SU-DHL-6 (cell line): ENCODE measurements around the gene KDM3B.

Experiments
- H2AFZ ChIP-seq: fragments of 200-600 bp; sonication (generic); 2 replicates; pipeline ENCODE4 v1.6.1; 2014; ENCODE audit warnings: low read depth, mild to moderate bottlenecking, moderate library complexity, mixed read lengths, antibody characterized with exemption, low read length; ENCODE audit not compliant: severe bottlenecking
- H3F3A ChIP-seq: fragments of 200-600 bp; shearing (Covaris generic); 2 replicates; pipeline ENCODE4 v1.6.0; 2016; ENCODE audit warnings: antibody characterized with exemption, mild to moderate bottlenecking; ENCODE audit not compliant: insufficient read depth
- H3K27ac ChIP-seq: fragments of 200-600 bp; sonication (generic); 2 replicates; pipeline ENCODE4 v1.5.1; 2016; ENCODE audit warnings: low read depth, mild to moderate bottlenecking, low read length, moderate library complexity, mixed read lengths
- H3K27me3 ChIP-seq: fragments of 200-600 bp; sonication (generic), shearing (Covaris generic); 2 replicates; pipeline ENCODE4 v1.6.0; 2014; ENCODE audit warnings: mild to moderate bottlenecking, low read length
- H3K36me3 ChIP-seq: fragments of 200-600 bp; sonication (generic); 2 replicates; pipeline ENCODE4 v1.6.1; 2014; ENCODE audit warnings: mild to moderate bottlenecking, low read length, mixed read lengths
- H3K4me2 ChIP-seq: fragments of 300-600, 200-600 bp; shearing (Covaris generic), sonication (generic); 2 replicates; pipeline ENCODE4 v1.6.0; 2014; ENCODE audit warnings: low read length, low read depth, mild to moderate bottlenecking; ENCODE audit not compliant: poor library complexity, severe bottlenecking
- H3K4me3 ChIP-seq: fragments of 200-600 bp; sonication (generic); 2 replicates; pipeline ENCODE4 v1.5.1; 2014; ENCODE audit warnings: antibody characterized with exemption, low read length, mild to moderate bottlenecking, mixed read lengths; ENCODE audit not compliant: insufficient read depth, poor library complexity, severe bottlenecking
- H3K79me2 ChIP-seq: fragments of 200-600 bp; sonication (generic); 2 replicates; pipeline ENCODE4 v1.6.1; 2014; ENCODE audit warnings: mild to moderate bottlenecking, low read length, moderate library complexity; ENCODE audit not compliant: insufficient read depth
- H3K9ac ChIP-seq: fragments of 200-600 bp; sonication (generic); 2 replicates; pipeline ENCODE4 v1.7.0; 2014; ENCODE audit warnings: mild to moderate bottlenecking, low read length
- H3K9me2 ChIP-seq: fragments of 200-600 bp; sonication (generic); replicated peaks from 2 replicates; pipeline ENCODE4 v1.6.1; 2014; ENCODE audit warnings: low read length; ENCODE audit not compliant: insufficient read depth
- H3K9me3 ChIP-seq: fragments of 200-600 bp; sonication (generic); 2 replicates; pipeline ENCODE4 v1.6.1; 2014; ENCODE audit warnings: low read length, mixed read lengths; ENCODE audit not compliant: insufficient read depth
- H4K20me1 ChIP-seq: fragments of 200-600 bp; sonication (generic); 2 replicates; pipeline ENCODE4 v1.6.1; 2014; ENCODE audit warnings: low read depth, mild to moderate bottlenecking, antibody characterized with exemption, low read length, moderate library complexity, mixed read lengths
- CTCF ChIP-seq: fragments of 200-600 bp; sonication (generic); IDR thresholded peaks from one replicate; pipeline ENCODE4 v1.5.1; 2017; ENCODE audit warnings: antibody characterized with exemption, mild to moderate bottlenecking, low read length, moderate library complexity; ENCODE audit not compliant: insufficient read depth, poor library complexity, severe bottlenecking
- EZH2phosphoT487 ChIP-seq: fragments of 200-600 bp; sonication (generic), shearing (Covaris generic); conservative IDR thresholded peaks from 2 replicates; pipeline ENCODE4 v1.6.1; 2018; ENCODE audit warnings: mild to moderate bottlenecking, antibody characterized with exemption, low read length, moderate library complexity, mixed read lengths

Gene KDM3B

DNA sequence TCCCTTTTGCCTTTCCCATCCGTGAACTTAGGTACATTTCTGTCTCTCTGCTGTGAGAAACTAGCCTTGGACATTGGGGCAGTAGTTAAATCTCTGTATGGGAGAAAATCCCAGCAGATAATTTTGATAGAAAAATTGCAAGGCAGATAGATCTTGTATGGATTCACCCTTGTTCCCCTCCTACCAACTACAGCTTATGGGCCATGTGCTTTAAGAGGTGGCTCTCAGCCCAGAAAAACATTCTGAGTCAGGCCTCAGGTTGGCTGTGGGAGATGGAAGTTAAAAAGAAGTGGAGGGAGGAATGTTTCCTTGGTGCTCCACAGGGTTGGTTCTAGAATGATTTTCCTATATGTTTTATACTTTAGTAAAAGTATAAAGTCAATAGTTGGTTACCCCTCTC lies 1.4 kb upstream of the KDM3B start:
- H3F3A ChIP-seq: peaks cover 23% of the 10 kb centered on the region
- H3K9me3 ChIP-seq: no peaks in the 10 kb centered on the region; the same call in 1 of the 2 replicates
- no peak overlapping the region for H3K4me2 ChIP-seq
- no peaks in the 10 kb centered on the region for H3K27me3 ChIP-seq
- no peak overlapping the region for H2AFZ ChIP-seq
- H3K9me2 ChIP-seq: no peaks in the 10 kb centered on the region
- no peak overlapping the region for H3K27ac ChIP-seq
- TF ChIP-seq EZH2phosphoT487 (no peak), CTCF (no peak)
- H3K4me3 ChIP-seq: no peak overlapping the region
- H3K79me2 ChIP-seq: peaks cover 31% of the 10 kb centered on the region
- no peak overlapping the region for H3K9ac ChIP-seq
- no peaks in the 10 kb centered on the region for H3K36me3 ChIP-seq
- peaks cover 9% of the 10 kb centered on the region; the same call in 1 of the 2 replicates for H4K20me1 ChIP-seq

DNA sequence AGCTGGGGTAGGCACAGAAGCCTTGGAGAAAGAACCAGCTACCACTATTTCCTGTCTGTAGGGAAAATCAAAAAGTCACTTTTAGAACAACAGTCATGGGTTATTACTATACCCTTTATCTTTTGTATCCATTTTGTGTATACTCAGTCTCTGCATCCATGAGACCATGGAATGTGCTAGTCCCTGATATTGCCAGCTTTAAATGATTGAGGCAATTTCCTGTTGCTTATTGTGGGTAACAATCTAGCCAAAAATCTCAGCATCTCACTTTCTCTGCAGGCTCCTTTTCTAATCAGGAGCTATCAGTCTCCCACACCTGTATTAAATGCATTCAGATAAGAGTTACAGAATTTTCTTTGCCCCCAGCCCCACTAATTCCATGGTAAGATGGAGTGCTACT lies 968 bp upstream of the KDM3B start:
- peaks cover 12% of the 10 kb centered on the region; the same call in 1 of the 2 replicates for H4K20me1 ChIP-seq
- no peak overlapping the region for H2AFZ ChIP-seq
- H3K27me3 ChIP-seq: no peaks in the 10 kb centered on the region
- no peak overlapping the region for H3K27ac ChIP-seq
- H3K9me2 ChIP-seq: no peaks in the 10 kb centered on the region
- no peak for TF ChIP-seq EZH2phosphoT487
- no peak for TF ChIP-seq CTCF
- no peaks in the 10 kb centered on the region; the same call in 1 of the 2 replicates for H3K9me3 ChIP-seq
- no peak overlapping the region for H3K9ac ChIP-seq
- H3K4me3 ChIP-seq: no peak overlapping the region
- peaks cover 36% of the 10 kb centered on the region for H3K79me2 ChIP-seq
- no peaks in the 10 kb centered on the region for H3K36me3 ChIP-seq
- peaks cover 23% of the 10 kb centered on the region for H3F3A ChIP-seq
- H3K4me2 ChIP-seq: no peak overlapping the region

- peaks cover 23% of the 10 kb centered on the region for H3F3A ChIP-seq
- H3K27me3 ChIP-seq: no peaks in the 10 kb centered on the region
- no peaks in the 10 kb centered on the region; the same call in 1 of the 2 replicates for H3K9me3 ChIP-seq
- H3K9me2 ChIP-seq: no peaks in the 10 kb centered on the region
- peak overlapping the region; percentile 82 for H2AFZ ChIP-seq
- H3K27ac ChIP-seq: peak overlapping the region; percentile 97
- H3K4me3 ChIP-seq: peak overlapping the region; percentile 100
- peaks cover 12% of the 10 kb centered on the region; the same call in 1 of the 2 replicates for H4K20me1 ChIP-seq
- TF ChIP-seq EZH2phosphoT487: no peak
- TF ChIP-seq CTCF: peak; percentile 46
- H3K79me2 ChIP-seq: peaks cover 50% of the 10 kb centered on the region
- H3K36me3 ChIP-seq: no peaks in the 10 kb centered on the region
- H3K9ac ChIP-seq: peak overlapping the region; percentile 98
- peak overlapping the region; percentile 83 for H3K4me2 ChIP-seq
Measured at GRCh38 chr5:138352722-138353559, 456 bp downstream of the KDM3B start.
